Measurements from ENCODE around the gene DAB2.

The DAB2 gene

DNA sequence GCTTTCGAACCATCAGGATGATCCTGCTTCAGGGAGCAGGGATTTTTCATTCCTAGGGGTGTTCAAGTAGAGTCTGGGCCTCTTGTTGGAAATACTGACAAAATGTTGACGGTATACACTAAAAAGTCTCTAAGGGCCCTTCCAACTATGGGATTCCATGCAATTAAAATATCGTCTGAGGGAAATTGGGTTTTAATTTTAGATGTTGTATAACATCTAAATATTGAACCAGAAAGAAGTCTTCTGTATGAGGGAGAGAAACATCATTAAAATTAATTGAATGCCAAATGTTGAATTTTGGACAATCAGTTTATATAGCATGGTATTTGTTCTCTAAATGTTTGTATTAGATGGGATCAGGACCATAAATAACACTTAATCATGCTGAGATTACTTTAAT is 25.7 kb upstream of the DAB2 start:
- no peak for DNase-seq (ENCODE audit: low read depth, low spot score)
- TF ChIP-seq, protein P1, sequence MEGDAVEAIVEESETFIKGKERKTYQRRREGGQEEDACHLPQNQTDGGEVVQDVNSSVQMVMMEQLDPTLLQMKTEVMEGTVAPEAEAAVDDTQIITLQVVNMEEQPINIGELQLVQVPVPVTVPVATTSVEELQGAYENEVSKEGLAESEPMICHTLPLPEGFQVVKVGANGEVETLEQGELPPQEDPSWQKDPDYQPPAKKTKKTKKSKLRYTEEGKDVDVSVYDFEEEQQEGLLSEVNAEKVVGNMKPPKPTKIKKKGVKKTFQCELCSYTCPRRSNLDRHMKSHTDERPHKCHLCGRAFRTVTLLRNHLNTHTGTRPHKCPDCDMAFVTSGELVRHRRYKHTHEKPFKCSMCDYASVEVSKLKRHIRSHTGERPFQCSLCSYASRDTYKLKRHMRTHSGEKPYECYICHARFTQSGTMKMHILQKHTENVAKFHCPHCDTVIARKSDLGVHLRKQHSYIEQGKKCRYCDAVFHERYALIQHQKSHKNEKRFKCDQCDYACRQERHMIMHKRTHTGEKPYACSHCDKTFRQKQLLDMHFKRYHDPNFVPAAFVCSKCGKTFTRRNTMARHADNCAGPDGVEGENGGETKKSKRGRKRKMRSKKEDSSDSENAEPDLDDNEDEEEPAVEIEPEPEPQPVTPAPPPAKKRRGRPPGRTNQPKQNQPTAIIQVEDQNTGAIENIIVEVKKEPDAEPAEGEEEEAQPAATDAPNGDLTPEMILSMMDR (IDR thresholded peaks at IDR 0.05; ENCODE audit: low read depth, low read length), result no peak
- in situ Hi-C loops (cut with HindIII; ENCODE audit: low sequenced_read_pairs), result no loop called here
- H3K4me3 ChIP-seq (ENCODE audit: low read depth, low read length), result no peak overlapping the region

DNA sequence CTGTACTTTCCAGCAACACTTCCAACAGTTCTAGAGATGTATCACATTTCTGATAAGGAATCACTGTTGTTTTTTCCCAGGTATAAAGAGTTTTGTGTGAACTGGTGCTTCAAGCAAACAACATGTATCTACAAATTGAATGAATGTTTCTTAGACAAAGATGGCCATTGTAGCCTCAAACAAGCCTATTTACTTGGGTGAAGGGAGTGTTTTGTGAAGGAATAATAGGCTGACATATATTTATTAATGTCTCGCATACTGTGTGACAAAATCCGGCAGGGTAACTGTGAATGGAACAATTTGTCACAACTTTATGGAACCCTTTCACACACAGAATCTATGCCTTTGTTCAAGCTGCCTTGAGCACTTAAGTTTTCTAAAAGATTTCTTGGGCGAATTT is 24.8 kb upstream of the DAB2 start:
- in situ Hi-C loops (cut with HindIII; ENCODE audit: low sequenced_read_pairs), result no loop called here
- TF ChIP-seq, protein P1 (IDR thresholded peaks at IDR 0.05; ENCODE audit: low read depth, low read length), result no peak
- DNase-seq (ENCODE audit: low read depth, low spot score), result no peak
- H3K4me3 ChIP-seq (ENCODE audit: low read depth, low read length), result no peak overlapping the region

DNA sequence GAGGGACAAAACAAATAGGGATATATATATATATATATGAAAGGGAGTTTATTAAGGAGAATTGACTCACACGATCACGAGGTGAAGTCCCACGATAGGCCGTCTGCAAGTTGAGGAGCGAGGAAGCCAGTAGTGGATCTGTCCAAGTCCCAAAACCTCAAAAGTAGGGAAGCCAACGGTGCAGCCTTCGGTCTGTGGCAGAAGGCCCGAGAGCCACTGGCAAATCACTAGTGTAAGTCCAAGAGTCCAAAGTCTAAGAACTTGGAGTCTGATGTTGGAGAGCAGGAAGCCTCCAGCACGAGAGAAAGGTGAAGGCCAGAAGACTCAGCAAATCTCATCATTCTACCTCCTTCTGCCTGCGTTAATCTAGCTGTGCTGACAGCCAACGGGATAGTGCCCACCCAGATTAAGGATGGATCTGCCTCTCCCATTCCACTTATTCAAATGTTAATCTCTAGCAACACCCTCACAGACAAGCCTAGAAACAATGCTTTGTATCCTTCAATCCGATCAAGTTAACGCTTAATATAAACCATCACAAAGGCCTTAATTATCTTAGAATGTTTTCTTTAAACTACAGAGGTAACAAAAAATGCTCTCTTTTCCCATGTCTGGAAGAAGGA is 23.8 kb upstream of the DAB2 start:
- in situ Hi-C loops (cut with HindIII; ENCODE audit: low sequenced_read_pairs), result no loop called here

DNA sequence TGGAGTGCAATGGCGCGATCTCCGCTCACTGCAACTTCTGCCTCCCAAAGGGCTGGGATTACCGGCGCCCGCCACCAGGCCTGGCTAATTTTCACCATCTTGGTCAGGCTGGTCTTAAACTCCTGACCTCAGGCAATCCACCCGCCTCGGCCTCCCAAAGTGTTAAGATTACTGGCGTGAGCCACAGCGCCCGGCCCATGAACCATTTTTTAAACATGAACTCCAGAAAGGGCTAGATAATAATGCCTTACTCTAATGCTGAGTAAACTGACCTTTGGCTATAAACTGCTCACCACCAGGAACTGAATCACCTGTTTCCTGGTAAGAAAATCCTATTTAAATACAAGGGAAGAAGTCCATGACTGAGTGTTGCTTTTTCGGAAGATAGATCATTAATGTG is 23.2 kb upstream of the DAB2 start:
- H3K4me3 ChIP-seq (ENCODE audit: low read depth, low read length), result no peak overlapping the region
- DNase-seq (ENCODE audit: low read depth, low spot score), result peak; percentile 22
- in situ Hi-C loops (cut with HindIII; ENCODE audit: low sequenced_read_pairs), result no loop called here
- TF ChIP-seq, protein P1 (IDR thresholded peaks at IDR 0.05; ENCODE audit: low read depth, low read length), result no peak

More for the DNA sequence above, 23.8 kb upstream of the DAB2 start:
- DNase-seq (ENCODE audit: low read depth, low spot score), result no peak
- no peak overlapping the region for H3K4me3 ChIP-seq (ENCODE audit: low read depth, low read length)
- TF ChIP-seq, protein P1 (IDR thresholded peaks at IDR 0.05; ENCODE audit: low read depth, low read length), result no peak

DNA sequence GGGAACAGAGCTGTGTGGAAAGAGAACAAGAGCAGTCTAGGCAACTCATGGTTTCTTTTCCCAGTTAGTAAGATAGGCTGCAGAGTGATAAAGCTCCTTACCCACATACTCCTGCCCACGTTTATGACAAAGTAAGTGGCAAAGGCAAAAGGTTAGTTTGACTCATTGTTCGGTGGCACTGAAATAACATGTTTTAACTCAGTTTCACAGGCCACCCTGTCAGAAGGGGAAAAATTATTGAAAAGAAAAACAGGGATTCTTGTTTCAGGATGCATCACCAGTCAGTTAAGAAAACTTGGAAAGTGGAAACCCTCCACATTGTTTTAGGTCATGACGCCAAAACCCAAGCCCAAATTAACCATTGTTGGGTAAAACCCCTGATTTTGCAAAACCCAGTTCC is 22.3 kb upstream of the DAB2 start:
- TF ChIP-seq, protein P1 (IDR thresholded peaks at IDR 0.05; ENCODE audit: low read depth, low read length), result no peak
- peak; percentile 51 for DNase-seq (ENCODE audit: low read depth, low spot score)
- no peak overlapping the region for H3K4me3 ChIP-seq (ENCODE audit: low read depth, low read length)
- in situ Hi-C loops (cut with HindIII; ENCODE audit: low sequenced_read_pairs), result no loop called here

DNA sequence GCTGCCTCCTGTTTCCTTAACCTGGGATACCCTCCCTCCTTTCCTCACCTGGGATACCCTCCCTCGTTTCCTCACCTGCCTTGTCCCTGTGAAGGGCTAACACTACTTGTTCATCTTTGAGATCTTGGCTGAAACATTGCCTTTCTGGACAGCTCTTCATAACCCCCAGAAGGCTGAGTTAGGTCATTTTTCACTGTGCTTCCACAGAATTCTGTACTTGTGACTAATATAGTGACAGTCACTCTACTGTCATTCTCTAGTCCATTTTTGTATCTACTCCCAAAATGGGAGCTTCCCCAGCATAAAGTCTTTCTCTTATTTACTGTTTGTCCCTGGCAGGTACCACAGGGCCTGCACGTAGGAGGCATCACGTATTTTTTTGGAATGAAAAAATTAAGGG is 21.5 kb upstream of the DAB2 start:
- H3K4me3 ChIP-seq (ENCODE audit: low read depth, low read length), result no peak overlapping the region
- TF ChIP-seq, protein P1 (IDR thresholded peaks at IDR 0.05; ENCODE audit: low read depth, low read length), result no peak
- in situ Hi-C loops (cut with HindIII; ENCODE audit: low sequenced_read_pairs), result no loop called here
- no peak for DNase-seq (ENCODE audit: low read depth, low spot score)
